8988T (cell line): Measurements from ENCODE around the gene SND1.

Experiments
- DNase-seq: peaks from one replicate; pipeline ENCODE4 v3.0.0; 2011

The SND1 gene

GRCh38 chr7:128112781-128113221 is 460.8 kb downstream of the SND1 start:
- no peak for DNase-seq

- no peak for DNase-seq
These were observed 461.8 kb downstream of the SND1 start for GRCh38 chr7:128113839-128114238.

- no peak for DNase-seq
These were observed 462.8 kb downstream of the SND1 start for GRCh38 chr7:128114806-128115205.

- DNase-seq, result no peak
These were observed 463.4 kb downstream of the SND1 start for GRCh38 chr7:128115336-128115820.

GRCh38 chr7:128115821-128116723 is 464.1 kb downstream of the SND1 start:
- DNase-seq, result no peak

- no peak for DNase-seq
These were observed 464.7 kb downstream of the SND1 start for GRCh38 chr7:128116740-128117139.

GRCh38 chr7:128117691-128118090 is 465.7 kb downstream of the SND1 start:
- DNase-seq, result no peak

- DNase-seq, result no peak
These were observed 467.0 kb downstream of the SND1 start for GRCh38 chr7:128119036-128119435.

GRCh38 chr7:128120116-128120515 is 468.1 kb downstream of the SND1 start:
- DNase-seq, result no peak

- DNase-seq, result no peak
These were observed 469.0 kb downstream of the SND1 start for GRCh38 chr7:128120976-128121490.

GRCh38 chr7:128121711-128122530 is 469.9 kb downstream of the SND1 start:
- DNase-seq, result no peak

GRCh38 chr7:128122576-128123290 is 470.7 kb downstream of the SND1 start:
- DNase-seq, result no peak

GRCh38 chr7:128123291-128124037 is 471.5 kb downstream of the SND1 start:
- no peak for DNase-seq

- DNase-seq, result no peak
These were observed 472.8 kb downstream of the SND1 start for GRCh38 chr7:128124786-128125185.

GRCh38 chr7:128125816-128126215 is 473.8 kb downstream of the SND1 start:
- DNase-seq, result no peak

GRCh38 chr7:128128401-128128800 is 476.4 kb downstream of the SND1 start:
- DNase-seq, result no peak

- DNase-seq, result no peak
These were observed 477.4 kb downstream of the SND1 start for GRCh38 chr7:128129224-128129864.

GRCh38 chr7:128131115-128131514 is 479.1 kb downstream of the SND1 start:
- DNase-seq, result no peak

GRCh38 chr7:128131731-128132130 is 479.7 kb downstream of the SND1 start:
- no peak for DNase-seq

GRCh38 chr7:128132426-128133069 is 480.6 kb downstream of the SND1 start:
- no peak for DNase-seq

- no peak for DNase-seq
These were observed 483.1 kb downstream of the SND1 start for GRCh38 chr7:128135159-128135514.
